HepG2 (cell line): Measurements from ENCODE around the gene CNR2. TPM values are rescaled to one million over a fixed set of nuclear protein-coding genes. Genes with fewer than 3 reads are reported as not detected.

ENCODE experiments used
- ATF5 ChIP-seq: sonication (generic); formaldehyde crosslinking; IDR thresholded peaks from 2 replicates; pipeline ENCODE4 v1.4.0; 2020; ENCODE audit warnings: mild to moderate bottlenecking, low read depth, missing genetic modification reagents
- KLF16 ChIP-seq, 2 experiments: sonication (generic) in 1 of 2; formaldehyde crosslinking in 1 of 2; IDR thresholded peaks; 2 replicates each; pipeline versions ENCODE4 v1.6.1 to v1.8.0; 2016 to 2023; ENCODE audit warnings: missing genetic modification reagents in 2 of 2, missing compliant biosample characterization in 1 of 2
- MBD4 ChIP-seq: IDR thresholded peaks from 2 replicates; pipeline ENCODE4 v1.6.1; 2012; ENCODE audit warnings: low read length, inconsistent platforms, borderline replicate concordance
- PHB2 ChIP-seq: fragments of 450-650 bp; IDR thresholded peaks from 2 replicates; pipeline ENCODE4 v1.6.1; 2018; ENCODE audit not compliant: partially characterized antibody
- SP4 ChIP-seq: sonication (generic); formaldehyde crosslinking; IDR thresholded peaks from 2 replicates; pipeline ENCODE4 v1.8.1; 2023; ENCODE audit warnings: mild to moderate bottlenecking, missing genetic modification reagents
- THAP9 ChIP-seq: sonication (generic); formaldehyde crosslinking; IDR thresholded peaks from 2 replicates; pipeline ENCODE4; 2020; ENCODE audit warnings: missing genetic modification reagents, mild to moderate bottlenecking, borderline replicate concordance
- ZBED4 ChIP-seq: sonication (generic); formaldehyde crosslinking; IDR thresholded peaks from 2 replicates; pipeline ENCODE4 v1.4.0; 2020; ENCODE audit warnings: missing genetic modification reagents, borderline replicate concordance
- ZNF17 ChIP-seq: sonication (generic); formaldehyde crosslinking; IDR thresholded peaks from 2 replicates; pipeline ENCODE4 v1.5.0; 2020; ENCODE audit warnings: mild to moderate bottlenecking, missing genetic modification reagents
- ZNF788 ChIP-seq: sonication (generic); formaldehyde crosslinking; IDR thresholded peaks from 2 replicates; pipeline ENCODE4 v1.5.0; 2020; ENCODE audit warnings: mild to moderate bottlenecking, missing genetic modification reagents, borderline replicate concordance
- polyA plus RNA-seq, 8 experiments: library from polyadenylated mRNA; depleted of rRNA in 3 of 8; stranded (reverse) in 7 of 8; unstranded in 1 of 8; fragments of >200 nt; fragmentation: Illumina TruSeq in 4 of 8; extraction: Trizol in 4 of 8; gene quantifications; 2 replicates each; pipeline versions ENCODE4 v1.2.1 to v1.2.3, GENCODE V29; 2011 to 2016; ENCODE audit warnings: low read depth in 4 of 8, missing spikeins in 1 of 8, mixed read lengths in 1 of 8; ENCODE audit not compliant: insufficient read depth in 1 of 8
- total RNA-seq, 5 experiments: library from RNA; depleted of rRNA; stranded (reverse); fragments of >200 nt; fragmentation: Illumina TruSeq; extraction: Trizol; gene quantifications; 2 replicates each; pipeline ENCODE4 v1.2.3, GENCODE V29; 2016; ENCODE audit warnings: low read depth in 1 of 5
- TF ChIP-seq, protein P1 (sequence below): IDR thresholded peaks from 2 replicates; pipeline ENCODE4 v1.6.1; 2012; ENCODE audit warnings: low read depth, low read length, improper control_type of control experiment
- TF ChIP-seq, protein P2 (sequence below), 2 experiments: sonication (generic) in 1 of 2; formaldehyde crosslinking in 1 of 2; IDR thresholded peaks; 2 replicates each; pipeline versions ENCODE4 v1.4.0 to v1.6.1; 2016 to 2020; ENCODE audit warnings: borderline replicate concordance in 1 of 2, low read depth in 1 of 2, mild to moderate bottlenecking in 1 of 2, missing genetic modification reagents in 1 of 2
- TF ChIP-seq, protein P3 (sequence below): IDR thresholded peaks from 2 replicates; pipeline ENCODE4 v1.6.1; 2016; ENCODE audit warnings: missing compliant biosample characterization, missing genetic modification reagents, borderline replicate concordance

CNR2 gene
- total and polyA plus RNA-seq, 2 of the 13 experiments (the other 11 are each of a cell fraction or from before 2014, with no cell fraction given) = not detected

GRCh38 chr1:23867895-23868556, 45.1 kb downstream of the CNR2 start, which contains the start of gene FUCA1 (continued):
- TF ChIP-seq ZBED4 (peak; percentile 88), KLF16 (CRISPR knock-in tag; IDR thresholded peaks at IDR 0.05) (peak in 1 of 2 experiments; percentile 65; a peak in 1 of 4 replicates), ZNF17 (CRISPR knock-in tag) (no peak), PHB2 (no peak), MBD4 (no peak), ATF5 (CRISPR knock-in tag) (no peak), THAP9 (CRISPR knock-in tag) (peak; percentile 67; the same call in 1 of the 2 replicates), ZNF788 (no peak; the same call in 1 of the 2 replicates), SP4 (CRISPR knock-in tag) (peak; percentile 95)
- TF ChIP-seq, protein P1, sequence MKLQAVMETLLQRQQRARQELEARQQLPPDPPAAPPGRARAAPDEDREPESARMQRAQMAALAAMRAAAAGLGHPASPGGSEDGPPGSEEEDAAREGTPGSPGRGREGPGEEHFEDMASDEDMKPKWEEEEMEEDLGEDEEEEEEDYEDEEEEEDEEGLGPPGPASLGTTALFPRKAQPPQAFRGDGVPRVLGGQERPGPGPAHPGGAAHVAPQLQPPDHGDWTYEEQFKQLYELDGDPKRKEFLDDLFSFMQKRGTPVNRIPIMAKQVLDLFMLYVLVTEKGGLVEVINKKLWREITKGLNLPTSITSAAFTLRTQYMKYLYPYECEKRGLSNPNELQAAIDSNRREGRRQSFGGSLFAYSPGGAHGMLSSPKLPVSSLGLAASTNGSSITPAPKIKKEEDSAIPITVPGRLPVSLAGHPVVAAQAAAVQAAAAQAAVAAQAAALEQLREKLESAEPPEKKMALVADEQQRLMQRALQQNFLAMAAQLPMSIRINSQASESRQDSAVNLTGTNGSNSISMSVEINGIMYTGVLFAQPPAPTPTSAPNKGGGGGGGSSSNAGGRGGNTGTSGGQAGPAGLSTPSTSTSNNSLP = no peak
- TF ChIP-seq, protein P2, sequence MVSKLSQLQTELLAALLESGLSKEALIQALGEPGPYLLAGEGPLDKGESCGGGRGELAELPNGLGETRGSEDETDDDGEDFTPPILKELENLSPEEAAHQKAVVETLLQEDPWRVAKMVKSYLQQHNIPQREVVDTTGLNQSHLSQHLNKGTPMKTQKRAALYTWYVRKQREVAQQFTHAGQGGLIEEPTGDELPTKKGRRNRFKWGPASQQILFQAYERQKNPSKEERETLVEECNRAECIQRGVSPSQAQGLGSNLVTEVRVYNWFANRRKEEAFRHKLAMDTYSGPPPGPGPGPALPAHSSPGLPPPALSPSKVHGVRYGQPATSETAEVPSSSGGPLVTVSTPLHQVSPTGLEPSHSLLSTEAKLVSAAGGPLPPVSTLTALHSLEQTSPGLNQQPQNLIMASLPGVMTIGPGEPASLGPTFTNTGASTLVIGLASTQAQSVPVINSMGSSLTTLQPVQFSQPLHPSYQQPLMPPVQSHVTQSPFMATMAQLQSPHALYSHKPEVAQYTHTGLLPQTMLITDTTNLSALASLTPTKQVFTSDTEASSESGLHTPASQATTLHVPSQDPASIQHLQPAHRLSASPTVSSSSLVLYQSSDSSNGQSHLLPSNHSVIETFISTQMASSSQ (IDR thresholded peaks at IDR 0.05; ENCODE audit: low read depth) = no peak
- TF ChIP-seq, protein P2 (CRISPR knock-in tag; IDR thresholded peaks at IDR 0.05; ENCODE audit: borderline replicate concordance) = peak; percentile 49; the same call in 1 of the 2 replicates
- TF ChIP-seq, protein P3, sequence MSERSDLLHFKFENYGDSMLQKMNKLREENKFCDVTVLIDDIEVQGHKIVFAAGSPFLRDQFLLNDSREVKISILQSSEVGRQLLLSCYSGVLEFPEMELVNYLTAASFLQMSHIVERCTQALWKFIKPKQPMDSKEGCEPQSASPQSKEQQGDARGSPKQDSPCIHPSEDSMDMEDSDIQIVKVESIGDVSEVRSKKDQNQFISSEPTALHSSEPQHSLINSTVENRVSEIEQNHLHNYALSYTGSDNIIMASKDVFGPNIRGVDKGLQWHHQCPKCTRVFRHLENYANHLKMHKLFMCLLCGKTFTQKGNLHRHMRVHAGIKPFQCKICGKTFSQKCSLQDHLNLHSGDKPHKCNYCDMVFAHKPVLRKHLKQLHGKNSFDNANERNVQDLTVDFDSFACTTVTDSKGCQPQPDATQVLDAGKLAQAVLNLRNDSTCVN = peak; percentile 29; the same call in 1 of the 2 replicates
